ENCODE measurements around the gene HAPLN2.

GRCh38 chr1:156579472-156579871, 39.7 kb upstream of the HAPLN2 start, which contains the start of gene TTC24:
- TF ChIP-seq CTCF (IDR thresholded peaks at IDR 0.05) (no peak), EZH2 (IDR thresholded peaks at IDR 0.05) (no peak), EZH2phosphoT487 (IDR thresholded peaks at IDR 0.05) (no peak)

Data from neural progenitor cell (in vitro differentiated cells).